ENCODE measurements around the gene PLSCR4. TPM values are rescaled to one million over a fixed set of nuclear protein-coding genes. Genes with fewer than 3 reads are reported as not detected.

Gene PLSCR4
- polyA plus RNA-seq, 1 of the 3 experiments (the other 2 are of a cell fraction) = 0.05 TPM

- TF ChIP-seq MEF2A (IDR thresholded peaks at IDR 0.05; ENCODE audit: borderline replicate concordance, low read depth) (no peak), CTCF (IDR thresholded peaks at IDR 0.05) (no peak)
Measured at GRCh38 chr3:146271180-146271579, 20.3 kb upstream of the PLSCR4 start (continued).

GRCh38 chr3:146269271-146269670 is 18.4 kb upstream of the PLSCR4 start:
- POLR2A ChIA-PET = no interaction called here
- Histone ChIP-seq H3K36me3 (replicated peaks in 1 of 2; ENCODE audit: control insufficient read depth in 1 of 2, insufficient read depth in 2 of 2, low read length in 1 of 2) (no peaks in the 10 kb centered on the region), H3K9me2 (no peaks in the 10 kb centered on the region), H3F3A (replicated peaks; ENCODE audit: insufficient read depth) (no peaks in the 10 kb centered on the region), H3K4me1 (ENCODE audit: control insufficient read depth in 1 of 2, insufficient read depth in 2 of 2, low read depth in 1 of 2, low read length in 1 of 2) (no peaks in the 10 kb centered on the region), H3K27me3 (ENCODE audit: insufficient read depth) (no peaks in the 10 kb centered on the region), H4K20me1 (ENCODE audit: insufficient read depth) (no peaks in the 10 kb centered on the region), H3K4me2 (no peak overlapping the region), H3K4me3 (ENCODE audit: low read depth in 2 of 2, low read length in 1 of 2) (no peak overlapping the region), H2AFZ (ENCODE audit: low read depth) (no peak overlapping the region), H3K9me3 (no peaks in the 10 kb centered on the region), H3K9ac (no peak overlapping the region), H3K27ac (ENCODE audit: low read depth in 2 of 2, low read length in 1 of 2) (no peak overlapping the region), H3K79me2 (ENCODE audit: insufficient read depth) (no peaks in the 10 kb centered on the region)
- WGBS (ENCODE audit: low lambda C conversion rate) = 23% methylated on average over 4 of the region's 4 CpGs
- TF ChIP-seq FOXJ3 (CRISPR knock-in tag; IDR thresholded peaks at IDR 0.05) = no peak
- no peak for TF ChIP-seq MEF2A (IDR thresholded peaks at IDR 0.05; ENCODE audit: borderline replicate concordance, low read depth)
- no peak for TF ChIP-seq ELF1 (IDR thresholded peaks at IDR 0.05)
- TF ChIP-seq IRF3 (IDR thresholded peaks at IDR 0.05; ENCODE audit: low read depth, low read length) = no peak
- TF ChIP-seq GATA2 (CRISPR knock-in tag; IDR thresholded peaks at IDR 0.05) = no peak
- no peak for TF ChIP-seq RFX5 (IDR thresholded peaks at IDR 0.05; ENCODE audit: low read length)
- no peak for TF ChIP-seq CHD2 (IDR thresholded peaks at IDR 0.05; ENCODE audit: low read length, partially characterized antibody)
- TF ChIP-seq MXI1 (IDR thresholded peaks at IDR 0.05; ENCODE audit: low read depth, low read length) = no peak
- TF ChIP-seq MAX (IDR thresholded peaks at IDR 0.05; ENCODE audit: low read depth) = no peak
- no peak for TF ChIP-seq PBX3 (IDR thresholded peaks at IDR 0.05)
- no peak for TF ChIP-seq NRF1 (IDR thresholded peaks at IDR 0.05; ENCODE audit: low read depth, low read length)
- CTCF ChIA-PET = no interaction called here
- no peak for DNase-seq
